ENCODE results near the gene RNASE2.

DNA sequence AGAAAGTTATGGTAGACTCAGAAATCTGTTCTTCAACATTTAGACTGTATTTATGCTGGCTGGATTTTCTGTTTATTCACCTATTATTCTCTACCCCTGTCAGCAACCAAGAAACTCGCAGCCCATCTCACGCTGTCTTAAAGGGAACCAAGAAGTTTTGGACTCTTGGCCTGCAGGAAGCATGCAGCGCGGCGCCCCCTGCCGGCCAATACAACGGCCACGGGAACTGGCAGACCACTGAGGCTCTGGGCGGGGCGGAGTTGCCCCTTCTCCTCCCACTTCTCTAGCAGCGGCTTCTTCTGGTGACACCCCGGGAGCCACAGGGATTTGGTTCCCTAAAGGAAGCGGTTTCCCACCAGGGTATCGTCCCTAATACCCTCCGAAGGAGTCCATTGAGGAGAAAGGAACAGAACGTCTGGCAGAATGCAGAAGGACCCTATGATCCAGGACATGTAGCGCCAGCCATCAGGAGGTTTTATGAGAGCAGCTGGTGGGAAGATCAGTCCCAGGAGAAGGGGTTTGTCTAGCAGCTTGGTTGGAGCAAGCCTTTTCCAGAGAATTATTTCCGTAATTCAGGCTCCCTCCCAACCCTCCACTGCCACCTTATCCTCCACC is 21.0 kb upstream of the RNASE2 start:
- peak; percentile 53 for TF ChIP-seq CTCF (conservative IDR thresholded peaks at IDR 0.05)
- no peak for TF ChIP-seq EZH2 (IDR thresholded peaks at IDR 0.05; ENCODE audit: low read depth)
